Neural crest cell (in vitro differentiated cells): ENCODE measurements around the gene PSD. TPM values are rescaled to one million over a fixed set of nuclear protein-coding genes. Genes with fewer than 3 reads are reported as not detected.

Experiments used
- DNase-seq: peaks from one replicate; pipeline ENCODE4 v3.0.0; 2021; ENCODE audit warnings: low read depth, mixed read lengths, low spot score
- H3K27ac Mint-ChIP-seq: one replicate; pipeline ENCODE4 v1.8.0; 2021; ENCODE audit warnings: mild to moderate bottlenecking, mixed read lengths; ENCODE audit not compliant: unreplicated experiment
- H3K27me3 Mint-ChIP-seq: 2 replicates; pipeline ENCODE4 v1.8.0; 2021; ENCODE audit warnings: low read depth, mild to moderate bottlenecking, mixed read lengths
- H3K36me3 Mint-ChIP-seq: 2 replicates; pipeline ENCODE4 v1.8.0; 2021; ENCODE audit warnings: low read depth, mild to moderate bottlenecking, mixed read lengths
- H3K4me1 Mint-ChIP-seq: 2 replicates; pipeline ENCODE4 v1.8.0; 2021; ENCODE audit warnings: mixed read lengths
- H3K4me3 Mint-ChIP-seq: one replicate; pipeline ENCODE4 v1.8.0; 2021; ENCODE audit warnings: mild to moderate bottlenecking, mixed read lengths
- H3K9me3 Mint-ChIP-seq: 2 replicates; pipeline ENCODE4 v1.8.0; 2021; ENCODE audit warnings: mixed read lengths
- CTCF ChIP-seq: fragments of 200-600 bp; sonication (generic); conservative IDR thresholded peaks from 2 replicates; pipeline ENCODE4 v1.5.0; 2021; ENCODE audit warnings: antibody characterized with exemption, mild to moderate bottlenecking
- total RNA-seq: library from RNA; stranded (reverse); gene quantifications from 2 replicates; pipeline ENCODE4 v1.2.1, GENCODE V29; 2021

Gene PSD
- total RNA-seq, 1 donor from 2014 or later: 37.4 TPM

GRCh38 chr10:102433619-102434046 is 15.0 kb upstream of the PSD start:
- H3K4me3 Mint-ChIP-seq: peak overlapping the region; percentile 96
- H3K27ac Mint-ChIP-seq: no peak overlapping the region
- TF ChIP-seq CTCF: no peak
- no peaks in the 10 kb centered on the region for H3K36me3 Mint-ChIP-seq
- no peak for DNase-seq
- peaks cover 11% of the 10 kb centered on the region for H3K27me3 Mint-ChIP-seq
- peaks cover 58% of the 10 kb centered on the region for H3K4me1 Mint-ChIP-seq
- no peaks in the 10 kb centered on the region for H3K9me3 Mint-ChIP-seq

DNA sequence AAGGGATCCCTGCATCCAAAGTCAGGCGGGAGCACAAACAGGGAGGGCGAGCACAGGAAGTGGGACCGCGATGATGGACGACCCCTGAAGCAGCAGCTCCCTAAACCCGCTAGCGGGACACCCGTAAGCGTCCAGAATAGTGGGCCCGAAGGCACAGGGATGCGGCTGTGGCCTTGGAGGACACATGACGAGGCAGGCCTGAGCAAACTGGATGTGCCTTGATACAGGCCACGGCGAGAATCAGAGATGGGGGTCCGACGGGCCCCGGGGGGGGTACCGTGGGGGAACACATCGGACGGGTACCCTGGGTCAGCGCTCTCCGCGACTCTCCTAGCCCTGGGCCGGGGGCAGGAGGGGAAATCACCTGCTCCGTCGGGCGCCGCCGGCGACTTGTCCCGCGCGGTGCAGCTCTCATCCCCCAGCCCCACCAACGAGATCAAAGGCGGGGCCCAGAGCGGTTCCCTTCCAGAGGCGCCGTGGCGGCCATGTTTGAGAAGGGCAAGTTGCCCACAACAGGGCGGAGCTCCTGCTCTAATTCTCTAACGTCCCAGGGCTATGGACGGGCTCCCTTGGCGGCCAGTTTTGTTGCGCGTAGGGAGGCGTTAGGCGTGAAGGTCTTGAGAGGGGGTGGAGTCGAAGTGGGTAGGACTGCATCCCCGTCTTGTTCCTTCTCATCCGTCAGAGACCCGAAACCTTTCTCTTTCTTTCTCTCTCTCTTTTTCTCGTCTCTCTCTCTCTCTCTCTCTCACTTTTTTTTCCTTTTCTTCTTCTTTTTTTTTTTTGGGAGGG is 13.8 kb upstream of the PSD start, which contains the start of gene CUEDC2:
CUEDC2 (minus strand) TSS at position 413 of the 789 bp plus-strand sequence. CDS start 7,386 bp downstream, outside the sequence.
- Mint-ChIP-seq H3K4me3 (peak within 1 kb of the TSS; percentile 96), H3K27me3 (peaks cover 11% of the 10 kb centered on the region), H3K4me1 (peaks cover 58% of the 10 kb centered on the region), H3K27ac (peak within 1 kb of the TSS; percentile 91), H3K36me3 (no peaks in the 10 kb centered on the region), H3K9me3 (no peaks in the 10 kb centered on the region)
- TF ChIP-seq CTCF: no peak
- peak; percentile 98 for DNase-seq

- peak overlapping the region; percentile 91 for H3K27ac Mint-ChIP-seq
- no peaks in the 10 kb centered on the region for H3K9me3 Mint-ChIP-seq
- TF ChIP-seq CTCF: no peak
- no peaks in the 10 kb centered on the region for H3K36me3 Mint-ChIP-seq
- no peak for DNase-seq
- peaks cover 61% of the 10 kb centered on the region for H3K4me1 Mint-ChIP-seq
- H3K27me3 Mint-ChIP-seq: peaks cover 11% of the 10 kb centered on the region
- peak overlapping the region; percentile 96 for H3K4me3 Mint-ChIP-seq
Observed at GRCh38 chr10:102431452-102432124, 13.0 kb upstream of the PSD start.

- H3K36me3 Mint-ChIP-seq: peaks cover 2% of the 10 kb centered on the region
- DNase-seq: no peak
- no peaks in the 10 kb centered on the region for H3K9me3 Mint-ChIP-seq
- H3K4me1 Mint-ChIP-seq: peaks cover 62% of the 10 kb centered on the region
- no peak overlapping the region for H3K4me3 Mint-ChIP-seq
- H3K27me3 Mint-ChIP-seq: peaks cover 5% of the 10 kb centered on the region
- TF ChIP-seq CTCF: no peak
- H3K27ac Mint-ChIP-seq: no peak overlapping the region
Observed at GRCh38 chr10:102429468-102429867, 10.9 kb upstream of the PSD start.

DNA sequence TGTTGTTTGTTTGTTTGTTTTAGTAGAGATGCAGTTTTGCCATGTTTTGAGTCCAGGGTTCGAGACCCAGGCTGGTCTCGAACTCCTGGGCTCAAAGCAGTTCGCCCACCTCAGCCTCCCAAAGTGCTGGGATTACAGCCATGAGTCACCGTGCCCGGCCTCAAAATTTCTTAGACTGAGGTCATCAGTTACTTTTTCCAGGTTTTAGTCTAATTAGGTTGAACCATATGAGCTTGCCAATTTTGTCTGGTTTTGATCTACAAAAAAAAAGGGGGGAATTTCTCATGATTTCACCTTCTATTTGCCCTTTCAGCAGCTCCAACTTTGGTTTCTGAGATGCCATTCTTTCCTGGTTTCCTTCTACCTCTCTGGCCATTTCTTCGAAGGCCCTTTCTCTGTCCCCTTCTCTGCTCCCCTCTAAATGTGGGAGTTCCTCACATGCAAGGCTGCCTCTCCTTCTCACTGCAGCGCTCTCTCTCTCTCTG is 8.3 kb upstream of the PSD start:
- no peaks in the 10 kb centered on the region for H3K9me3 Mint-ChIP-seq
- no peak for TF ChIP-seq CTCF
- H3K27me3 Mint-ChIP-seq: no peaks in the 10 kb centered on the region
- peak overlapping the region; percentile 75 for H3K4me3 Mint-ChIP-seq
- peaks cover 2% of the 10 kb centered on the region for H3K36me3 Mint-ChIP-seq
- H3K27ac Mint-ChIP-seq: peak overlapping the region; percentile 76
- no peak for DNase-seq
- H3K4me1 Mint-ChIP-seq: peaks cover 60% of the 10 kb centered on the region
